T1000 (cell line): Measurements from ENCODE around the gene ADAM19.
A peak's percentile ranks its signal among the peaks of the same experiment; 100 is the strongest.

Experiments used
- DNase-seq: peaks from one replicate; lab custom pipeline; 2025; ENCODE audit warnings: mixed read lengths; lab: John Stamatoyannopoulos, UW

The ADAM19 gene

GRCh38 chr5:157575381-157576020 lies at the start of gene ADAM19:
ADAM19 (minus strand) TSS chr5:157575775; CDS start chr5:157575696, 79 bp downstream.
- peak; percentile 74 for DNase-seq

GRCh38 chr5:157624144-157624543 lies 48.6 kb upstream of the ADAM19 start:
- DNase-seq = no peak

GRCh38 chr5:157620776-157621175 lies 45.2 kb upstream of the ADAM19 start:
- no peak for DNase-seq

- DNase-seq = no peak
These were observed 42.7 kb upstream of the ADAM19 start for GRCh38 chr5:157618191-157618765.

- no peak for DNase-seq
These were observed 41.2 kb upstream of the ADAM19 start for GRCh38 chr5:157616785-157617184.

GRCh38 chr5:157613385-157614245 lies 38.0 kb upstream of the ADAM19 start:
- DNase-seq = no peak

- DNase-seq = no peak
These were observed 37.0 kb upstream of the ADAM19 start for GRCh38 chr5:157612581-157612980.

- no peak for DNase-seq
These were observed 36.2 kb upstream of the ADAM19 start for GRCh38 chr5:157611571-157612476.

- DNase-seq = no peak
These were observed 35.4 kb upstream of the ADAM19 start for GRCh38 chr5:157610990-157611389.

- DNase-seq = peak; percentile 50
These were observed 33.5 kb upstream of the ADAM19 start for GRCh38 chr5:157608972-157609565.

- DNase-seq = peak; percentile 7
These were observed 32.0 kb upstream of the ADAM19 start for GRCh38 chr5:157607371-157608161.

- DNase-seq = no peak
These were observed 30.5 kb upstream of the ADAM19 start for GRCh38 chr5:157606046-157606445.

- DNase-seq = peak; percentile 44
These were observed 28.0 kb upstream of the ADAM19 start for GRCh38 chr5:157603333-157604190.

GRCh38 chr5:157602505-157602904 lies 26.9 kb upstream of the ADAM19 start:
- DNase-seq = no peak

GRCh38 chr5:157600252-157600651 lies 24.7 kb upstream of the ADAM19 start:
- no peak for DNase-seq

GRCh38 chr5:157599565-157599964 lies 24.0 kb upstream of the ADAM19 start:
- DNase-seq = no peak

- DNase-seq = no peak
These were observed 22.9 kb upstream of the ADAM19 start for GRCh38 chr5:157598350-157598936.

- no peak for DNase-seq
These were observed 21.7 kb upstream of the ADAM19 start for GRCh38 chr5:157597277-157597676.

- no peak for DNase-seq
These were observed 20.9 kb upstream of the ADAM19 start for GRCh38 chr5:157596487-157596886.
